ENCODE data around the gene GTPBP8. TPM values are rescaled to one million over a fixed set of nuclear protein-coding genes. Genes with fewer than 3 reads are reported as not detected.
"Not testable (repeated sequence)": the region's sequence is repeated elsewhere in the genome, so short reads cannot be mapped to it uniquely, and the experiment has no call there.

GTPBP8 gene
- total RNA-seq, 1 experiment from 2014 or later = 10.7 TPM

DNA sequence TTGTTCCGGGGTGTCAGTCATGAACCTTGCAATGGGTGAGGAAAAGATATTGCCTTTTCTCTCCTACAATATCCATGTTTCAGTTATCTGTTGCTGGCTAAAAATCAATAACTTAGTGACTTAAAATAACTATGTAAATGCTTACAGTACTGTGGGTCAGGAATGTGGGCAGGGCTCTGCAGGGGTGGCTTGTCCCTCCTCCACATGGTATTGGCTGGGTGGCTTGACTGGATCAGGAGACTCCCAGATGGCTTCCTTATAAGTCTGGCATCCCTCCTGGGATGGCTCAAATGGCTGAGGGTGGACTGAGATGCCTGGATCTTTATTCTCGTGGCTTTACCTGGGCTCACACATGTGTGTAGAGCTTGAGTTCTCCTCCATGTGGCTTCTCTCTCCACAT, 47.5 kb downstream of the GTPBP8 start:
- no peak for DNase-seq (ENCODE audit: unreplicated experiment)

DNA sequence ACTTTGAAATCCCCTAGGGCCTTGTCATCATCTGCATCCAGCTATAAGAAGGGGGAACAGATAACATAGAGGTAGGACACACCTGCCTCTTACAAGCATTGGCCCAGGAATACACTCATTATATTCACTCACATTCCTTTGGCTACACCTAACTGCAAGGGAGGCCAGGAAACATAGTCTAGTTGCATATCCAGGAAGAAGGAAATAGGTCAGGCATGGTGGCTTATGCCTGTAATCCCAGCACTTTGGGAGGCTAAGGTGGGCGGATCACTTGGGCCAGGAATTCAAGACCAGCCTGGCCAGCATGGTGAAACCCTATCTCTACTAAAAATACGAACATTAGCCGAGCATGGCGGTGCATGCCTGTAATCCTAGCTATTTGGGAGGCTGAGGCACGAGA, 48.8 kb downstream of the GTPBP8 start:
- POLR2A ChIA-PET = no interaction called here
- H3K27me3 Mint-ChIP-seq (ENCODE audit: insufficient read depth, unreplicated experiment) = no peaks in the 10 kb centered on the region
- no TSS peak for BruUV-seq (replicated peaks)
- H3K27ac Mint-ChIP-seq (ENCODE audit: low read depth, unreplicated experiment) = no peak overlapping the region
- no peak overlapping the region for H3K4me3 Mint-ChIP-seq (ENCODE audit: unreplicated experiment)
- CTCF ChIA-PET = interaction anchor here (2.4 kb wide), 1 partner anchor 249 kb away, joined by 11 read pairs; no protein-coding TSS in a partner anchor
- DNase-seq (ENCODE audit: unreplicated experiment) = no peak
- TF ChIP-seq, protein P1, sequence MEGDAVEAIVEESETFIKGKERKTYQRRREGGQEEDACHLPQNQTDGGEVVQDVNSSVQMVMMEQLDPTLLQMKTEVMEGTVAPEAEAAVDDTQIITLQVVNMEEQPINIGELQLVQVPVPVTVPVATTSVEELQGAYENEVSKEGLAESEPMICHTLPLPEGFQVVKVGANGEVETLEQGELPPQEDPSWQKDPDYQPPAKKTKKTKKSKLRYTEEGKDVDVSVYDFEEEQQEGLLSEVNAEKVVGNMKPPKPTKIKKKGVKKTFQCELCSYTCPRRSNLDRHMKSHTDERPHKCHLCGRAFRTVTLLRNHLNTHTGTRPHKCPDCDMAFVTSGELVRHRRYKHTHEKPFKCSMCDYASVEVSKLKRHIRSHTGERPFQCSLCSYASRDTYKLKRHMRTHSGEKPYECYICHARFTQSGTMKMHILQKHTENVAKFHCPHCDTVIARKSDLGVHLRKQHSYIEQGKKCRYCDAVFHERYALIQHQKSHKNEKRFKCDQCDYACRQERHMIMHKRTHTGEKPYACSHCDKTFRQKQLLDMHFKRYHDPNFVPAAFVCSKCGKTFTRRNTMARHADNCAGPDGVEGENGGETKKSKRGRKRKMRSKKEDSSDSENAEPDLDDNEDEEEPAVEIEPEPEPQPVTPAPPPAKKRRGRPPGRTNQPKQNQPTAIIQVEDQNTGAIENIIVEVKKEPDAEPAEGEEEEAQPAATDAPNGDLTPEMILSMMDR (IDR thresholded peaks at IDR 0.05; ENCODE audit: unreplicated experiment) = no peak
- intact Hi-C loops (cut with micrococcal nuclease) = loop anchor here (5.0 kb wide), 1 partner anchor 248 kb away; no protein-coding TSS in a partner anchor
- H3K9me3 Mint-ChIP-seq (ENCODE audit: unreplicated experiment) = no peaks in the 10 kb centered on the region
- no peaks in the 10 kb centered on the region for H3K4me1 Mint-ChIP-seq (ENCODE audit: insufficient read depth, unreplicated experiment)
- no peaks in the 10 kb centered on the region for H3K36me3 Mint-ChIP-seq (ENCODE audit: insufficient read depth, unreplicated experiment)

More for the DNA sequence above, 47.5 kb downstream of the GTPBP8 start:
- intact Hi-C loops (cut with micrococcal nuclease) = loop anchor here (5.0 kb wide), 1 partner anchor 249 kb away; no protein-coding TSS in a partner anchor
- Mint-ChIP-seq H3K27ac (ENCODE audit: low read depth, unreplicated experiment) (no peak overlapping the region), H3K4me1 (ENCODE audit: insufficient read depth, unreplicated experiment) (peaks cover 5% of the 10 kb centered on the region), H3K27me3 (ENCODE audit: insufficient read depth, unreplicated experiment) (no peaks in the 10 kb centered on the region), H3K4me3 (ENCODE audit: unreplicated experiment) (no peak overlapping the region), H3K36me3 (ENCODE audit: insufficient read depth, unreplicated experiment) (no peaks in the 10 kb centered on the region), H3K9me3 (ENCODE audit: unreplicated experiment) (no peaks in the 10 kb centered on the region)
- no TSS peak for BruUV-seq (replicated peaks)
- TF ChIP-seq, protein P1 (IDR thresholded peaks at IDR 0.05; ENCODE audit: unreplicated experiment) = no peak
- CTCF ChIA-PET = interaction anchor here (0.6 kb wide), 1 partner anchor 596 kb away, joined by 3 read pairs; no protein-coding TSS in a partner anchor
- POLR2A ChIA-PET = no interaction called here

DNA sequence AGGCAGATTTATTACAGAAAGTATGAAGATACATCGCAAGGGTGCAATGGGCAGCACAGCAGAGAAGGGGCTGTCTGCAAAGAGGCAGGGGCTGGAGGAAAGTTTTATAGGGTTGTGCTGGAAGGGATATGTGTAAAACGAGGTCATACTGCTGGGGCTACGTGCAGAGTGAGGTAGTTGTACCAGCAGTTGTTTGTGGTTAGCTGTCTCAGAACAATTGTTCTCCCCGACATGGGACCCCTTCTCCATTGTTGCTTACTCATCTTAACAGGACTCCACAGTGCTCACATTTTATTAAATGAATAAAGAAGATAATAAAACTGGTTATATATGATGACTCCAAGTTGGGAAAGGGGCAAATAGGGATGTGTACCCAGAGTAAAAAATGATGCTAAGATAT, 49.4 kb downstream of the GTPBP8 start:
- BruUV-seq (replicated peaks) = no TSS peak
- H3K27ac Mint-ChIP-seq (ENCODE audit: low read depth, unreplicated experiment) = no peak overlapping the region

DNA sequence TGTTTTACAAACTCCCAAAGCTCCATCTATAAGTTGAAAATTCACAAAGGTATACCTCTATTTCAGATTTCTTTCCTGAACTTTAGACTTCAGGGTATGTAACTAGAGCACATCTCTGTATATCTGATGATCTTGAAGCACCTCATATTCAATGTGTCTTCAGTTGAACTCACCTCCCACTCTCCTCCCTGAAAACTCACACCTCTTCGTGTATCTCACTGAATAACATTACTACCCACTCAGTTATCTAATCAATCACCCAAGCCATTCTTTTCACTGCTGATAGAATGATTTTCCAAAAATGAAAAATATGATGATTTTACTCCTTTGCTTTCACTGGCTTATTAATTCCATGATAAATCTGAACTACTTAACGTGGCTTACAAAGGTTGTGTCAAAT, 52.9 kb downstream of the GTPBP8 start:
- no TSS peak for BruUV-seq (replicated peaks)
- ChIA-PET CTCF (interaction anchor here (0.7 to 2.2 kb wide), 4 partner anchors 9 to 317 kb away, joined by 3 to 8 read pairs (median 6); no protein-coding TSS in a partner anchor), POLR2A (no interaction called here)
- DNase-seq (ENCODE audit: unreplicated experiment) = no peak
- Mint-ChIP-seq H3K36me3 (ENCODE audit: insufficient read depth, unreplicated experiment) (no peaks in the 10 kb centered on the region), H3K4me1 (ENCODE audit: insufficient read depth, unreplicated experiment) (no peaks in the 10 kb centered on the region), H3K27me3 (ENCODE audit: insufficient read depth, unreplicated experiment) (no peaks in the 10 kb centered on the region), H3K27ac (ENCODE audit: low read depth, unreplicated experiment) (no peak overlapping the region), H3K9me3 (ENCODE audit: unreplicated experiment) (no peaks in the 10 kb centered on the region), H3K4me3 (ENCODE audit: unreplicated experiment) (no peak overlapping the region)
- TF ChIP-seq, protein P1 (IDR thresholded peaks at IDR 0.05; ENCODE audit: unreplicated experiment) = no peak
- intact Hi-C loops (cut with micrococcal nuclease) = no loop called here

More for the DNA sequence above, 49.4 kb downstream of the GTPBP8 start:
- TF ChIP-seq, protein P1 (IDR thresholded peaks at IDR 0.05; ENCODE audit: unreplicated experiment) = no peak
- CTCF ChIA-PET = interaction anchor here (0.7 to 2.4 kb wide), 2 partner anchors 28 to 249 kb away, joined by 3 to 11 read pairs; no protein-coding TSS in a partner anchor
- H3K4me1 Mint-ChIP-seq (ENCODE audit: insufficient read depth, unreplicated experiment) = no peaks in the 10 kb centered on the region
- H3K27me3 Mint-ChIP-seq (ENCODE audit: insufficient read depth, unreplicated experiment) = no peaks in the 10 kb centered on the region
- no peak overlapping the region for H3K4me3 Mint-ChIP-seq (ENCODE audit: unreplicated experiment)
- intact Hi-C loops (cut with micrococcal nuclease) = no loop called here
- no peak for DNase-seq (ENCODE audit: unreplicated experiment)
- H3K36me3 Mint-ChIP-seq (ENCODE audit: insufficient read depth, unreplicated experiment) = no peaks in the 10 kb centered on the region
- H3K9me3 Mint-ChIP-seq (ENCODE audit: unreplicated experiment) = no peaks in the 10 kb centered on the region
- POLR2A ChIA-PET = no interaction called here

DNA sequence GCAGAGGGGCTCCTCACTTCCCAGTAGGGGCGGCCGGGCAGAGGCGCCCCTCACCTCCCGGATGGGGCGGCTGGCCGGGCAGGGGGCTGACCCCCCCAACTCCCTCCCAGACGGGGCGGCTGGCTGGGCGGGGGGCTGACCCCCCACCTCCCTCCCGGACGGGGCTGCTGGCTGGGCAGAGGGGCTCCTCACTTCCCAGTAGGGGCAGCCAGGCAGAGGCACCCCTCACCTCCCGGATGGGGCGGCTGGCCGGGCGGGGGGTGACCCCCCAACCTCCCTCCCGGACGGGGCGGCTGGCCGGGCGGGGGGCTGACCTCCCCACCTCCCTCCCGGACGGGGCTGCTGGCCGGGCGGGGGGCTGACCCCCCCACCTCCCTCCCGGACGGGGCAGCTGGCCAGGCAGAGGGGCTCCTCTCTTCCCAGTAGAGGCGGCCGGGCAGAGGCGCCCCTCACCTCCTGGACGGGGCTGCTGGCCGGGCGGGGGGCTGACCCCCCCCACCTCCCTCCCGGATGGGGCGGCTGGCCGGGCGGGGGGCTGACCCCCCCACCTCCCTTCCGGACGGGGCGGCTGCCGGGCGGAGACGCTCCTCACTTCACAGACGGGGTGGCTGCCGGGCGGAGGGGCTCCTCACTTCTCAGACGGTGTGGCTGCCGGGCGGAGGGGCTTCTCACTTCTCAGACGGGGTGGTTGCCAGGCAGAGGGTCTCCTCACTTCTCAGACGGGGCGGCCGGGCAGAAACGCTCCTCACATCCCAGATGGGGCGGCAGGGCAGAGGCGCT, 55.6 kb downstream of the GTPBP8 start:
- intact Hi-C loops (cut with micrococcal nuclease); H3K27me3 Mint-ChIP-seq (ENCODE audit: insufficient read depth, unreplicated experiment); H3K4me3 Mint-ChIP-seq (ENCODE audit: unreplicated experiment); CTCF ChIA-PET; H3K9me3 Mint-ChIP-seq (ENCODE audit: unreplicated experiment); POLR2A ChIA-PET; H3K36me3 Mint-ChIP-seq (ENCODE audit: insufficient read depth, unreplicated experiment); BruUV-seq (replicated peaks); H3K4me1 Mint-ChIP-seq (ENCODE audit: insufficient read depth, unreplicated experiment); H3K27ac Mint-ChIP-seq (ENCODE audit: low read depth, unreplicated experiment); DNase-seq (ENCODE audit: unreplicated experiment): not testable (repeated sequence)

Data from MCF 10A (cell line).